NCI-H2196 treated with DMSO at 0.1 percent for 48 hours (cell line): ENCODE data around the gene ACADVL.
"Not testable (repeated sequence)": the region's sequence is repeated elsewhere in the genome, so short reads cannot be mapped to it uniquely, and the experiment has no call there.

ENCODE experiments used
- DNase-seq: peaks from one replicate; lab custom pipeline; 2025; ENCODE audit not compliant: unreplicated experiment; lab: John Stamatoyannopoulos, UW

ACADVL gene

GRCh38 chr17:7219812-7220592, at the start of gene ACADVL, which contains the start of gene DLG4:
TSS of gene ACADVL (plus strand) at chr17:7219938. CDS start at chr17:7219985, 47 bp downstream.
TSS of gene DLG4 (minus strand) at chr17:7219836.
- DNase-seq = no peak

- not testable (repeated sequence) for DNase-seq
Observed at GRCh38 chr17:7172522-7173191, 47.1 kb upstream of the ACADVL start.

GRCh38 chr17:7173687-7174602, 45.8 kb upstream of the ACADVL start:
- DNase-seq = no peak

- no peak for DNase-seq
Observed at GRCh38 chr17:7174603-7175326, 45.0 kb upstream of the ACADVL start.

GRCh38 chr17:7175330-7175733, 44.4 kb upstream of the ACADVL start:
- no peak for DNase-seq

- no peak for DNase-seq
Observed at GRCh38 chr17:7176107-7176840, 43.5 kb upstream of the ACADVL start.

GRCh38 chr17:7176841-7177190, 42.9 kb upstream of the ACADVL start:
- no peak for DNase-seq

- peak; percentile 20 for DNase-seq
Observed at GRCh38 chr17:7177191-7177953, 42.4 kb upstream of the ACADVL start.

- peak; percentile 15 for DNase-seq
Observed at GRCh38 chr17:7177954-7178477, 41.7 kb upstream of the ACADVL start.

GRCh38 chr17:7178973-7179316, 40.8 kb upstream of the ACADVL start:
- no peak for DNase-seq

GRCh38 chr17:7179317-7180254, 40.2 kb upstream of the ACADVL start, which contains the start of gene ASGR1:
TSS of gene ASGR1 (minus strand) at chr17:7179370. CDS start at chr17:7178563, 807 bp downstream.
- DNase-seq = no peak

- DNase-seq = not testable (repeated sequence)
Observed at GRCh38 chr17:7182101-7182500, 37.6 kb upstream of the ACADVL start.

GRCh38 chr17:7183433-7184090, 36.2 kb upstream of the ACADVL start:
- no peak for DNase-seq

- DNase-seq = no peak
Observed at GRCh38 chr17:7184091-7184488, 35.6 kb upstream of the ACADVL start.

GRCh38 chr17:7184647-7185046, 35.1 kb upstream of the ACADVL start:
- no peak for DNase-seq

GRCh38 chr17:7186241-7186640, 33.5 kb upstream of the ACADVL start:
- no peak for DNase-seq

GRCh38 chr17:7190276-7190917, 29.3 kb upstream of the ACADVL start:
- DNase-seq = no peak
